Measurements from ENCODE around the gene DSCAML1.
A peak's percentile ranks its signal among the peaks of the same experiment; 100 is the strongest.

The DSCAML1 gene

GRCh38 chr11:117722082-117722481, 74.9 kb downstream of the DSCAML1 start:
- DNase-seq (ENCODE audit: low spot score): no peak

- no peak for DNase-seq (ENCODE audit: low spot score)
Observed at GRCh38 chr11:117720061-117720511, 76.9 kb downstream of the DSCAML1 start.

GRCh38 chr11:117719480-117719879, 77.5 kb downstream of the DSCAML1 start:
- no peak for DNase-seq (ENCODE audit: low spot score)

- DNase-seq (ENCODE audit: low spot score): peak; percentile 91
Observed at GRCh38 chr11:117717485-117718314, 79.3 kb downstream of the DSCAML1 start.

GRCh38 chr11:117716521-117717440, 80.2 kb downstream of the DSCAML1 start:
- peak; percentile 60 for DNase-seq (ENCODE audit: low spot score)

GRCh38 chr11:117715801-117716200, 81.2 kb downstream of the DSCAML1 start:
- DNase-seq (ENCODE audit: low spot score): peak; percentile 87

- no peak for DNase-seq (ENCODE audit: low spot score)
Observed at GRCh38 chr11:117713538-117713991, 83.5 kb downstream of the DSCAML1 start.

GRCh38 chr11:117712530-117712929, 84.5 kb downstream of the DSCAML1 start:
- DNase-seq (ENCODE audit: low spot score): no peak

- no peak for DNase-seq (ENCODE audit: low spot score)
Observed at GRCh38 chr11:117711331-117711730, 85.7 kb downstream of the DSCAML1 start.

- no peak for DNase-seq (ENCODE audit: low spot score)
Observed at GRCh38 chr11:117710211-117710610, 86.8 kb downstream of the DSCAML1 start.

GRCh38 chr11:117706322-117706814, 90.6 kb downstream of the DSCAML1 start:
- no peak for DNase-seq (ENCODE audit: low spot score)

- DNase-seq (ENCODE audit: low spot score): no peak
Observed at GRCh38 chr11:117705866-117706265, 91.2 kb downstream of the DSCAML1 start.

- no peak for DNase-seq (ENCODE audit: low spot score)
Observed at GRCh38 chr11:117704395-117705100, 92.5 kb downstream of the DSCAML1 start.

GRCh38 chr11:117702946-117703598, 93.9 kb downstream of the DSCAML1 start:
- no peak for DNase-seq (ENCODE audit: low spot score)

GRCh38 chr11:117701781-117702180, 95.2 kb downstream of the DSCAML1 start:
- no peak for DNase-seq (ENCODE audit: low spot score)

GRCh38 chr11:117700551-117700950, 96.5 kb downstream of the DSCAML1 start:
- no peak for DNase-seq (ENCODE audit: low spot score)

- DNase-seq (ENCODE audit: low spot score): no peak
Observed at GRCh38 chr11:117697319-117697718, 99.7 kb downstream of the DSCAML1 start.

- DNase-seq (ENCODE audit: low spot score): no peak
Observed at GRCh38 chr11:117696540-117696939, 100.5 kb downstream of the DSCAML1 start.

- DNase-seq (ENCODE audit: low spot score): no peak
Observed at GRCh38 chr11:117693344-117693743, 103.7 kb downstream of the DSCAML1 start.

GRCh38 chr11:117691516-117691915, 105.5 kb downstream of the DSCAML1 start:
- no peak for DNase-seq (ENCODE audit: low spot score)

- DNase-seq (ENCODE audit: low spot score): no peak
Observed at GRCh38 chr11:117691218-117691514, 105.8 kb downstream of the DSCAML1 start.
